Esophagus squamous epithelium (tissue), 5 donors: ENCODE measurements around the gene ZFPM1. TPM values are rescaled to one million over a fixed set of nuclear protein-coding genes. Genes with fewer than 3 reads are reported as not detected.

Source experiments
- DNase-seq: peaks from one replicate; lab custom pipeline; 2025; lab: John Stamatoyannopoulos, UW
- H3K27ac ChIP-seq, 4 donors: fragments of 200-600 bp; sonication (generic); one replicate each; pipeline ENCODE4 v1.5.1; 2016 to 2019; ENCODE audit warnings: mild to moderate bottlenecking in 1 of 4
- H3K27me3 ChIP-seq, 4 donors: fragments of 200-600 bp; sonication (generic); 1 replicate in 3 of 4; 2 replicates in 1 of 4; pipeline versions ENCODE4 v1.5.1 to v1.6.0; 2017 to 2021; ENCODE audit warnings: antibody characterized with exemption in 1 of 4
- H3K36me3 ChIP-seq, 3 donors: fragments of 200-600 bp; sonication (generic); one replicate each; pipeline ENCODE4 v1.5.1; 2016 to 2019
- H3K4me1 ChIP-seq, 3 donors: fragments of 200-600 bp; sonication (generic); one replicate each; pipeline ENCODE4 v1.5.1; 2017 to 2019
- H3K4me3 ChIP-seq, 4 donors: fragments of 200-600 bp; sonication (generic); 1 replicate in 3 of 4; 2 replicates in 1 of 4; pipeline ENCODE4 v1.5.1; 2016 to 2019; ENCODE audit warnings: mild to moderate bottlenecking in 2 of 4, moderate library complexity in 1 of 4
- H3K9me3 ChIP-seq, 3 donors: fragments of 200-600 bp; sonication (generic); one replicate each; pipeline ENCODE4 v1.5.1; 2016 to 2019
- CTCF ChIP-seq, 6 experiments: fragments of 450-650 bp in 4 of 6; fragments of 200-600 bp in 2 of 6; sonication (generic) in 2 of 6; IDR thresholded peaks; one replicate each; pipeline ENCODE4 v1.5.1; 2016 to 2019; ENCODE audit warnings: antibody characterized with exemption in 6 of 6, mild to moderate bottlenecking in 4 of 6, moderate library complexity in 4 of 6
- POLR2A ChIP-seq, 4 donors: fragments of 450-650 bp; IDR thresholded peaks; one replicate each; pipeline ENCODE4 v1.6.1; 2017; ENCODE audit warnings: antibody characterized with exemption in 4 of 4, mild to moderate bottlenecking in 4 of 4, moderate library complexity in 3 of 4
- WGBS, 2 donors: methylation state at CpG; one replicate each; pipeline ENCODE4 v1.1.5; 2018; 5-methylcytosine and 5-hydroxymethylcytosine counted together
- intact Hi-C: fragments of 100-400 bp; cut with DNase I; formaldehyde crosslinking; loops from one replicate; pipeline ENCODE4 v1.15.0; 2022
- total RNA-seq, 4 donors: library from RNA; depleted of rRNA; stranded (reverse); fragments of >200 nt; gene quantifications; one replicate each; pipeline ENCODE4 v1.1.0, GENCODE V29; 2016
- donor health status: DM: yes; HTN: yes; CAD: no.

Gene ZFPM1
- total RNA-seq, 4 donors from 2014 or later = 0.67 to 1.7 (median 1.2) TPM

GRCh38 chr16:88535191-88535856, 82.2 kb downstream of the ZFPM1 start:
- 80 to 87% methylated on average over 7 to 11 of the region's 22 CpGs for WGBS, 2 donors
- Histone ChIP-seq H3K27ac (peak overlapping the region in 1 of 4 donors; percentile 91), H3K4me1 (peaks cover 15 to 45% (median 20%) of the 10 kb centered on the region in 3 donors), H3K4me3 (peak overlapping the region; percentile 65 to 95 (median 76)), H3K9me3 (no peaks in the 10 kb centered on the region), H3K27me3 (peaks cover 0 to 33% (median 2%) of the 10 kb centered on the region in 4 donors), H3K36me3 (peaks cover 0 to 3% (median 2%) of the 10 kb centered on the region in 3 donors)
- TF ChIP-seq CTCF (IDR thresholded peaks at IDR 0.05) (no peak), POLR2A (IDR thresholded peaks at IDR 0.05) (no peak)
- intact Hi-C loops = no loop called here
- DNase-seq = no peak

GRCh38 chr16:88535857-88536222, 82.8 kb downstream of the ZFPM1 start:
- 81 to 83% methylated on average over 5 to 9 of the region's 9 CpGs for WGBS, 2 donors
- intact Hi-C loops = no loop called here
- no peaks in the 10 kb centered on the region for H3K9me3 ChIP-seq

GRCh38 chr16:88536510-88536909, 83.4 kb downstream of the ZFPM1 start:
- no peak for DNase-seq
- TF ChIP-seq POLR2A (IDR thresholded peaks at IDR 0.05) (no peak), CTCF (IDR thresholded peaks at IDR 0.05) (no peak)
- WGBS, 2 donors = 83 to 94% methylated on average over 8 to 10 of the region's 11 CpGs
- H3K27ac ChIP-seq = no peak overlapping the region
- no peaks in the 10 kb centered on the region for H3K36me3 ChIP-seq
- H3K27me3 ChIP-seq = peaks cover 0 to 45% (median 2%) of the 10 kb centered on the region in 4 donors
- no peak overlapping the region for H3K4me3 ChIP-seq
- intact Hi-C loops = no loop called here
- H3K4me1 ChIP-seq = peaks cover 15 to 45% (median 20%) of the 10 kb centered on the region in 3 donors
- no peaks in the 10 kb centered on the region for H3K9me3 ChIP-seq

More at GRCh38 chr16:88535857-88536222, 82.8 kb downstream of the ZFPM1 start:
- TF ChIP-seq POLR2A (IDR thresholded peaks at IDR 0.05) = no peak
- TF ChIP-seq CTCF (IDR thresholded peaks at IDR 0.05) = no peak
- H3K36me3 ChIP-seq = no peaks in the 10 kb centered on the region
- DNase-seq = no peak
- no peak overlapping the region for H3K27ac ChIP-seq
- H3K27me3 ChIP-seq = peaks cover 0 to 38% (median 2%) of the 10 kb centered on the region in 4 donors
- H3K4me1 ChIP-seq = peaks cover 15 to 45% (median 20%) of the 10 kb centered on the region in 3 donors
- no peak overlapping the region for H3K4me3 ChIP-seq

GRCh38 chr16:88536971-88537751, 84.1 kb downstream of the ZFPM1 start:
- peaks cover 15 to 40% (median 20%) of the 10 kb centered on the region in 3 donors for H3K4me1 ChIP-seq
- no peak for DNase-seq
- WGBS, 2 donors = 63 to 77% methylated on average over 3 to 5 of the region's 31 CpGs

More at GRCh38 chr16:88536971-88537751, 84.1 kb downstream of the ZFPM1 start:
- no peak for TF ChIP-seq CTCF (IDR thresholded peaks at IDR 0.05)
- no peak for TF ChIP-seq POLR2A (IDR thresholded peaks at IDR 0.05)
- Histone ChIP-seq H3K36me3 (no peaks in the 10 kb centered on the region), H3K27me3 (peaks cover 0 to 51% (median 2%) of the 10 kb centered on the region in 4 donors), H3K9me3 (peaks cover 0 to 5% (median 0%) of the 10 kb centered on the region in 3 donors), H3K4me3 (no peak overlapping the region), H3K27ac (no peak overlapping the region)
- intact Hi-C loops = no loop called here
